GM23338 (cell line): ENCODE measurements around the gene GNA12. TPM values are rescaled to one million over a fixed set of nuclear protein-coding genes. Genes with fewer than 3 reads are reported as not detected.

Experiments used
- EZH2phosphoT487 ChIP-seq: fragments of 200-600 bp; sonication (generic); IDR thresholded peaks from one replicate; pipeline ENCODE4 v1.8.1; 2018; ENCODE audit warnings: antibody characterized with exemption; ENCODE audit not compliant: unreplicated experiment
- JUNB ChIP-seq: IDR thresholded peaks from one replicate; pipeline ENCODE4 v1.6.1; 2016; ENCODE audit warnings: antibody characterized with exemption; ENCODE audit not compliant: unreplicated experiment
- NANOG ChIP-seq: IDR thresholded peaks from 2 replicates; pipeline ENCODE4 v1.6.1; 2016; ENCODE audit warnings: antibody characterized with exemption, borderline replicate concordance
- STAT1 ChIP-seq: IDR thresholded peaks from one replicate; pipeline ENCODE4 v1.6.1; 2016; ENCODE audit warnings: antibody characterized with exemption; ENCODE audit not compliant: unreplicated experiment
- polyA plus RNA-seq: library from polyadenylated mRNA; unstranded; fragments of >200 nt; fragmentation: Nextera tagmentation; extraction: Ambion mirVana; gene quantifications from 2 replicates; pipeline ENCODE4 v1.2.1, GENCODE V29; 2016
- total RNA-seq: library from RNA; depleted of rRNA; stranded (reverse); fragments of >200 nt; shearing (Covaris generic); gene quantifications from 2 replicates; pipeline ENCODE4 v1.2.3, GENCODE V29; 2014
- TF ChIP-seq, protein P1 (sequence below): fragments of 250-450 bp; sonication (Bioruptor Pico); IDR thresholded peaks from 2 replicates; pipeline ENCODE4 v1.5.0; 2020; ENCODE audit warnings: mild to moderate bottlenecking, moderate library complexity
- TF ChIP-seq, protein P2 (sequence below): IDR thresholded peaks from one replicate; pipeline ENCODE4 v1.6.1; 2018; ENCODE audit warnings: antibody characterized with exemption; ENCODE audit not compliant: unreplicated experiment

GNA12 gene
- total and polyA plus RNA-seq, 2 experiments from 2014 or later = 24.0 to 87.7 TPM

DNA sequence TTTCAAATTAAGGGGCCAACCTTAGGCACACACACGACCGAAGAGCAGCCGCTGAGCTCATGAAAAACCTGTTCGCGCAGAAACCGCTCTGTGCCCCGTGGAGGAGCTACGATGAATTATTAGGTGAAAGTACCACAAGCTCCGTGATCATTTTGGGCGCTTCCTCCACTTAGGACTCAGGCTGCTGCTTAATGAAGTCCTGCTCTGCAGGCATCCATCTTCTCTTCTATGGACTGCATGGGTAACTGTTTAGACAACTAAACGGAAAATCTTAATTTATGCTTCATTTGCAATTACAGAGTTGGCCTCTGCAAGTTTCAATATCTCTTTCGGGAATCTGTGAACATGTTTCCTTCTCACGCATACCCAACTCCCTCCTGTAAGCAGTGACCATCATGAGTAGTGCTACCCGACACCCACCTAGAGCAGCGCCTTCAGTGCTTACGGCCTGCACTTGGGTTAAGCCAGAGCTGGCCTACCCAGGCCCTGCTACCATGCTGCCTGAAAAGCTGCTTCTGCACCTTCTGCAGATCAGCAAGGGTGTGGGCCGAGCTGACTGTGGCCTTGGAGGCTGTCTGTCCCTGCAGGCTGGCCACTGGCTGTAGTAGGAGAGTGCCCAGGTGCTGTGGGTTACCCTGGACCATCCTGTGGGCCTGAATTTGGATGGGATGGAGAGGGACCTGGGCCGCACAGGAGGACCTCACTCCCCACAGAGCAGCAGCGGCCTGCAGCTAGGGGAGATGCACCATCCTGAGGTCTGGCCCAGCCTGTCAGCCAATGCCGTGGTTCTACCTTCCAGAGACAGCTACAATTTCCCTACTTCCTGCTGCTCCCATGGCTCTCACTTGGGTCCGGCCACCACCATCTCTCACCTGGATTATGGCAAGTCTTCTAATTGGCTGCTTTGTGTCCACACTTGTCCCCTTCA lies 36.0 kb downstream of the GNA12 start (continued):
- TF ChIP-seq, protein P1, sequence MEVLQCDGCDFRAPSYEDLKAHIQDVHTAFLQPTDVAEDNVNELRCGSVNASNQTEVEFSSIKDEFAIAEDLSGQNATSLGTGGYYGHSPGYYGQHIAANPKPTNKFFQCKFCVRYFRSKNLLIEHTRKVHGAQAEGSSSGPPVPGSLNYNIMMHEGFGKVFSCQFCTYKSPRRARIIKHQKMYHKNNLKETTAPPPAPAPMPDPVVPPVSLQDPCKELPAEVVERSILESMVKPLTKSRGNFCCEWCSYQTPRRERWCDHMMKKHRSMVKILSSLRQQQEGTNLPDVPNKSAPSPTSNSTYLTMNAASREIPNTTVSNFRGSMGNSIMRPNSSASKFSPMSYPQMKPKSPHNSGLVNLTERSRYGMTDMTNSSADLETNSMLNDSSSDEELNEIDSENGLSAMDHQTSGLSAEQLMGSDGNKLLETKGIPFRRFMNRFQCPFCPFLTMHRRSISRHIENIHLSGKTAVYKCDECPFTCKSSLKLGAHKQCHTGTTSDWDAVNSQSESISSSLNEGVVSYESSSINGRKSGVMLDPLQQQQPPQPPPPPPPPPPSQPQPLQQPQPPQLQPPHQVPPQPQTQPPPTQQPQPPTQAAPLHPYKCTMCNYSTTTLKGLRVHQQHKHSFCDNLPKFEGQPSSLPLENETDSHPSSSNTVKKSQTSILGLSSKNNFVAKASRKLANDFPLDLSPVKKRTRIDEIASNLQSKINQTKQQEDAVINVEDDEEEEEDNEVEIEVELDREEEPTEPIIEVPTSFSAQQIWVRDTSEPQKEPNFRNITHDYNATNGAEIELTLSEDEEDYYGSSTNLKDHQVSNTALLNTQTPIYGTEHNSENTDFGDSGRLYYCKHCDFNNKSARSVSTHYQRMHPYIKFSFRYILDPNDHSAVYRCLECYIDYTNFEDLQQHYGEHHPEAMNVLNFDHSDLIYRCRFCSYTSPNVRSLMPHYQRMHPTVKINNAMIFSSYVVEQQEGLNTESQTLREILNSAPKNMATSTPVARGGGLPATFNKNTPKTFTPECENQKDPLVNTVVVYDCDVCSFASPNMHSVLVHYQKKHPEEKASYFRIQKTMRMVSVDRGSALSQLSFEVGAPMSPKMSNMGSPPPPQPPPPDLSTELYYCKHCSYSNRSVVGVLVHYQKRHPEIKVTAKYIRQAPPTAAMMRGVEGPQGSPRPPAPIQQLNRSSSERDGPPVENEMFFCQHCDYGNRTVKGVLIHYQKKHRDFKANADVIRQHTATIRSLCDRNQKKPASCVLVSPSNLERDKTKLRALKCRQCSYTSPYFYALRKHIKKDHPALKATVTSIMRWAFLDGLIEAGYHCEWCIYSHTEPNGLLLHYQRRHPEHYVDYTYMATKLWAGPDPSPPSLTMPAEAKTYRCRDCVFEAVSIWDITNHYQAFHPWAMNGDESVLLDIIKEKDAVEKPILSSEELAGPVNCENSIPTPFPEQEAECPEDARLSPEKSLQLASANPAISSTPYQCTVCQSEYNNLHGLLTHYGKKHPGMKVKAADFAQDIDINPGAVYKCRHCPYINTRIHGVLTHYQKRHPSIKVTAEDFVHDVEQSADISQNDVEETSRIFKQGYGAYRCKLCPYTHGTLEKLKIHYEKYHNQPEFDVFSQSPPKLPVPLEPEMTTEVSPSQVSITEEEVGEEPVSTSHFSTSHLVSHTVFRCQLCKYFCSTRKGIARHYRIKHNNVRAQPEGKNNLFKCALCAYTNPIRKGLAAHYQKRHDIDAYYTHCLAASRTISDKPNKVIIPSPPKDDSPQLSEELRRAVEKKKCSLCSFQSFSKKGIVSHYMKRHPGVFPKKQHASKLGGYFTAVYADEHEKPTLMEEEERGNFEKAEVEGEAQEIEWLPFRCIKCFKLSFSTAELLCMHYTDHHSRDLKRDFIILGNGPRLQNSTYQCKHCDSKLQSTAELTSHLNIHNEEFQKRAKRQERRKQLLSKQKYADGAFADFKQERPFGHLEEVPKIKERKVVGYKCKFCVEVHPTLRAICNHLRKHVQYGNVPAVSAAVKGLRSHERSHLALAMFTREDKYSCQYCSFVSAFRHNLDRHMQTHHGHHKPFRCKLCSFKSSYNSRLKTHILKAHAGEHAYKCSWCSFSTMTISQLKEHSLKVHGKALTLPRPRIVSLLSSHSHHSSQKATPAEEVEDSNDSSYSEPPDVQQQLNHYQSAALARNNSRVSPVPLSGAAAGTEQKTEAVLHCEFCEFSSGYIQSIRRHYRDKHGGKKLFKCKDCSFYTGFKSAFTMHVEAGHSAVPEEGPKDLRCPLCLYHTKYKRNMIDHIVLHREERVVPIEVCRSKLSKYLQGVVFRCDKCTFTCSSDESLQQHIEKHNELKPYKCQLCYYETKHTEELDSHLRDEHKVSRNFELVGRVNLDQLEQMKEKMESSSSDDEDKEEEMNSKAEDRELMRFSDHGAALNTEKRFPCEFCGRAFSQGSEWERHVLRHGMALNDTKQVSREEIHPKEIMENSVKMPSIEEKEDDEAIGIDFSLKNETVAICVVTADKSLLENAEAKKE (CRISPR knock-in tag) = no peak
- TF ChIP-seq JUNB = no peak
- no peak for TF ChIP-seq STAT1
- no peak for TF ChIP-seq NANOG
- TF ChIP-seq, protein P2, sequence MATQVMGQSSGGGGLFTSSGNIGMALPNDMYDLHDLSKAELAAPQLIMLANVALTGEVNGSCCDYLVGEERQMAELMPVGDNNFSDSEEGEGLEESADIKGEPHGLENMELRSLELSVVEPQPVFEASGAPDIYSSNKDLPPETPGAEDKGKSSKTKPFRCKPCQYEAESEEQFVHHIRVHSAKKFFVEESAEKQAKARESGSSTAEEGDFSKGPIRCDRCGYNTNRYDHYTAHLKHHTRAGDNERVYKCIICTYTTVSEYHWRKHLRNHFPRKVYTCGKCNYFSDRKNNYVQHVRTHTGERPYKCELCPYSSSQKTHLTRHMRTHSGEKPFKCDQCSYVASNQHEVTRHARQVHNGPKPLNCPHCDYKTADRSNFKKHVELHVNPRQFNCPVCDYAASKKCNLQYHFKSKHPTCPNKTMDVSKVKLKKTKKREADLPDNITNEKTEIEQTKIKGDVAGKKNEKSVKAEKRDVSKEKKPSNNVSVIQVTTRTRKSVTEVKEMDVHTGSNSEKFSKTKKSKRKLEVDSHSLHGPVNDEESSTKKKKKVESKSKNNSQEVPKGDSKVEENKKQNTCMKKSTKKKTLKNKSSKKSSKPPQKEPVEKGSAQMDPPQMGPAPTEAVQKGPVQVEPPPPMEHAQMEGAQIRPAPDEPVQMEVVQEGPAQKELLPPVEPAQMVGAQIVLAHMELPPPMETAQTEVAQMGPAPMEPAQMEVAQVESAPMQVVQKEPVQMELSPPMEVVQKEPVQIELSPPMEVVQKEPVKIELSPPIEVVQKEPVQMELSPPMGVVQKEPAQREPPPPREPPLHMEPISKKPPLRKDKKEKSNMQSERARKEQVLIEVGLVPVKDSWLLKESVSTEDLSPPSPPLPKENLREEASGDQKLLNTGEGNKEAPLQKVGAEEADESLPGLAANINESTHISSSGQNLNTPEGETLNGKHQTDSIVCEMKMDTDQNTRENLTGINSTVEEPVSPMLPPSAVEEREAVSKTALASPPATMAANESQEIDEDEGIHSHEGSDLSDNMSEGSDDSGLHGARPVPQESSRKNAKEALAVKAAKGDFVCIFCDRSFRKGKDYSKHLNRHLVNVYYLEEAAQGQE = no peak
- no peak for TF ChIP-seq EZH2phosphoT487
